Endothelial cell of hepatic sinusoid (primary cell): Measurements from ENCODE around the gene NPFFR1.
"Not testable (repeated sequence)": the region's sequence is repeated elsewhere in the genome, so short reads cannot be mapped to it uniquely, and the experiment has no call there.

ENCODE experiments used
- in situ Hi-C: cut with HindIII; loops from 2 replicates; pipeline ENCODE4 v1.10.0; 2017; ENCODE audit warnings: low sequenced_read_pairs

Gene NPFFR1

GRCh38 chr10:70233109-70233938 is 50.5 kb downstream of the NPFFR1 start, which contains the start of gene PPA1:
TSS of gene PPA1 (minus strand) at chr10:70233429. CDS start at chr10:70233327, 102 bp downstream.
- in situ Hi-C loops = no loop called here

GRCh38 chr10:70232859-70233108 is 51.0 kb downstream of the NPFFR1 start:
- in situ Hi-C loops = no loop called here

GRCh38 chr10:70232155-70232858 is 51.5 kb downstream of the NPFFR1 start:
- in situ Hi-C loops = no loop called here

- in situ Hi-C loops = loop anchor here (5.0 kb wide), 1 partner anchor 114 kb away; no protein-coding TSS in a partner anchor
Measured at GRCh38 chr10:70228491-70228890, 55.3 kb downstream of the NPFFR1 start.

GRCh38 chr10:70227548-70228320 is 56.1 kb downstream of the NPFFR1 start:
- in situ Hi-C loops = loop anchor here (5.0 kb wide), 1 partner anchor 115 kb away; no protein-coding TSS in a partner anchor

- in situ Hi-C loops = no loop called here
Measured at GRCh38 chr10:70223728-70224127, 60.1 kb downstream of the NPFFR1 start.

GRCh38 chr10:70222811-70223447 is 60.9 kb downstream of the NPFFR1 start:
- in situ Hi-C loops = not testable (repeated sequence)

- in situ Hi-C loops = no loop called here
Measured at GRCh38 chr10:70222340-70222794, 61.4 kb downstream of the NPFFR1 start.

GRCh38 chr10:70221030-70221429 is 62.8 kb downstream of the NPFFR1 start:
- in situ Hi-C loops = no loop called here

GRCh38 chr10:70212879-70213278 is 70.9 kb downstream of the NPFFR1 start:
- in situ Hi-C loops = no loop called here

GRCh38 chr10:70212277-70212676 is 71.5 kb downstream of the NPFFR1 start:
- in situ Hi-C loops = no loop called here

- in situ Hi-C loops = no loop called here
Measured at GRCh38 chr10:70206762-70207161, 77.0 kb downstream of the NPFFR1 start.

- in situ Hi-C loops = no loop called here
Measured at GRCh38 chr10:70201105-70201504, 82.7 kb downstream of the NPFFR1 start.

- in situ Hi-C loops = loop anchor here (5.0 kb wide), 1 partner anchor 57 kb away; no protein-coding TSS in a partner anchor
Measured at GRCh38 chr10:70198696-70199466, 84.9 kb downstream of the NPFFR1 start.
